Hepatocyte (in vitro differentiated cells): ENCODE results near the gene PPP1CC. TPM values are rescaled to one million over a fixed set of nuclear protein-coding genes. Genes with fewer than 3 reads are reported as not detected.
"Not testable (repeated sequence)": the region's sequence is repeated elsewhere in the genome, so short reads cannot be mapped to it uniquely, and the experiment has no call there.

Experiments used
- DNase-seq: peaks from one replicate; pipeline ENCODE4 v3.0.0-alpha.2; 2016; ENCODE audit warnings: low spot score
- H2AFZ ChIP-seq: fragments of 200-600 bp; sonication (generic); 2 replicates; pipeline ENCODE4 v1.6.0; 2016; ENCODE audit warnings: antibody characterized with exemption, mild to moderate bottlenecking
- H3K27ac ChIP-seq: fragments of 200-600 bp; sonication (generic); 2 replicates; pipeline ENCODE4 v1.5.1; 2016; ENCODE audit warnings: mild to moderate bottlenecking
- H3K27me3 ChIP-seq: fragments of 200-600 bp; sonication (generic); 2 replicates; pipeline ENCODE4 v1.6.1; 2016
- H3K36me3 ChIP-seq: fragments of 200-600 bp; sonication (generic); replicated peaks from 2 replicates; pipeline ENCODE4 v1.5.1; 2016; ENCODE audit warnings: low read depth; ENCODE audit not compliant: insufficient read depth
- H3K4me1 ChIP-seq: fragments of 200-600 bp; sonication (generic); 2 replicates; pipeline ENCODE4 v1.5.1; 2016; ENCODE audit warnings: mild to moderate bottlenecking, moderate library complexity; ENCODE audit not compliant: insufficient read depth
- H3K4me2 ChIP-seq: fragments of 200-600 bp; sonication (generic); 2 replicates; pipeline ENCODE4 v1.6.0; 2016
- H3K4me3 ChIP-seq: fragments of 200-600 bp; sonication (generic); 2 replicates; pipeline ENCODE4 v1.5.1; 2016; ENCODE audit warnings: mild to moderate bottlenecking
- H3K79me2 ChIP-seq: fragments of 200-600 bp; sonication (generic); 2 replicates; pipeline ENCODE4 v1.6.0; 2017; ENCODE audit warnings: mild to moderate bottlenecking
- H3K9me2 ChIP-seq: fragments of 200-600 bp; sonication (generic); replicated peaks from 2 replicates; pipeline ENCODE4 v1.6.0; 2017; ENCODE audit warnings: mild to moderate bottlenecking; ENCODE audit not compliant: insufficient read depth
- H3K9me3 ChIP-seq: fragments of 200-600 bp; sonication (generic); 2 replicates; pipeline ENCODE4 v1.5.1; 2016; ENCODE audit warnings: low read depth, mild to moderate bottlenecking
- H4K20me1 ChIP-seq: fragments of 200-600 bp; sonication (generic); 2 replicates; pipeline ENCODE4 v1.6.0; 2016; ENCODE audit warnings: mild to moderate bottlenecking; ENCODE audit not compliant: insufficient read depth, poor library complexity, severe bottlenecking
- CTCF ChIP-seq: fragments of 200-600 bp; sonication (generic); IDR thresholded peaks from 2 replicates; pipeline ENCODE4 v1.5.1; 2016; ENCODE audit warnings: antibody characterized with exemption, mild to moderate bottlenecking; ENCODE audit not compliant: poor library complexity
- EZH2 ChIP-seq: fragments of 200-600 bp; sonication (generic); IDR thresholded peaks from 2 replicates; pipeline ENCODE4 v1.6.1; 2016; ENCODE audit warnings: antibody characterized with exemption, mild to moderate bottlenecking, borderline replicate concordance
- EZH2phosphoT487 ChIP-seq: fragments of 200-600 bp; sonication (generic); IDR thresholded peaks from one replicate; pipeline ENCODE4 v1.6.1; 2018; ENCODE audit warnings: antibody characterized with exemption, mild to moderate bottlenecking, low read depth, moderate library complexity; ENCODE audit not compliant: unreplicated experiment, severe bottlenecking
- WGBS: methylation state at CpG from one replicate; pipeline ENCODE4 v1.1.6; 2016; ENCODE audit warnings: low lambda C conversion rate; ENCODE audit errors: missing lambda C conversion rate; 5-methylcytosine and 5-hydroxymethylcytosine counted together
- polyA plus RNA-seq: library from polyadenylated mRNA; unstranded; fragments of >200 nt; fragmentation: Nextera tagmentation; extraction: Ambion mirVana; gene quantifications from 2 replicates; pipeline ENCODE4 v1.2.1, GENCODE V29; 2016
- total RNA-seq: library from RNA; depleted of rRNA; stranded (reverse); fragments of >200 nt; gene quantifications from 2 replicates; pipeline ENCODE4 v1.2.3, GENCODE V29; 2014

The PPP1CC gene
- total and polyA plus RNA-seq, 2 experiments from 2014 or later, result 43.5 to 134 TPM

DNA sequence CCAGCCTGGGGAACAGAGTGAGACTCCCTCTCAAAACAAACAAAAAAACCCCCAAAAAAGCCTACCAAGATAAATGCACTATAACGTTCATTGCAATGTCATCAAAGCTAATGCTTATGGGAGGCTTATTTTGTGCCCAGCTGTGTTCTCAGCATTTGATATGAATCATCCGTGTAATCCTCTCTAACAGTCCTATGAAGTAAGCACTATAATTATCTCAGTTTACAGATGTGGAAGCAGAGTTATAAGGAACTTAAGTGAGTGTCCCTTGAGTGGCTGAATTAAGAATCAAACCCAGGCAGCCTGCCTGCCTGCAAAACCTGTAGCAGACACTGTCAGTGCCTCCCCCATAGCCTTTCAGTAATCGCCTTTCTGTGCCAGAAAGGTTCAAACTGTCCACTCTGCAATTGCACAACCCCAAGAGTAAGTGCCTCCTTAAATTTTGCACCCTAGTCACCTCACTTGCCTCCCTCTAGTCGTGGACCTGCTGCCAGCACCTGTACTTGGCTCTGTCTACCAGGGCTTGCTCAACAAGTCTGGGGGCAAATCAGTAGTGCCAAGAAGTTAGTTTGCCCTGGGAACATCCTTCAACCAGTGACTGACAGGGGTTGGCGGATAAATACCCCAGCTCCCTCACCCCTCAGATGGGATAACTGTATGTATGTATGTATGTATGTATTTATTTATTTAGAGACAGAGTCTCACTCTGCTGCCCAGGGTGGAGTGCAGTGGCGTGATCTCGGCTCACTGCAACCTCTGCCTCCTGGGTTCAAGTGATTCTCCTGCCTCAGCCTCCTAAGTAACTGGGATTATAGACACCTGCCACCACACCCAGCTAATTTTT is 23.8 kb upstream of the PPP1CC start:
- DNase-seq, result no peak
- H3K9me2 ChIP-seq, result no peaks in the 10 kb centered on the region
- H3K4me3 ChIP-seq, result no peak overlapping the region
- TF ChIP-seq EZH2phosphoT487, result no peak
- no peak for TF ChIP-seq CTCF
- TF ChIP-seq EZH2, result no peak
- H3K9me3 ChIP-seq, result no peaks in the 10 kb centered on the region
- no peak overlapping the region for H3K27ac ChIP-seq
- H3K4me1 ChIP-seq, result no peaks in the 10 kb centered on the region
- no peaks in the 10 kb centered on the region for H3K27me3 ChIP-seq
- WGBS, result 67% methylated on average over 7 of the region's 7 CpGs
- H3K36me3 ChIP-seq, result no peaks in the 10 kb centered on the region
- no peak overlapping the region for H3K4me2 ChIP-seq
- no peak overlapping the region for H2AFZ ChIP-seq
- H3K79me2 ChIP-seq, result no peaks in the 10 kb centered on the region
- H4K20me1 ChIP-seq, result no peaks in the 10 kb centered on the region

DNA sequence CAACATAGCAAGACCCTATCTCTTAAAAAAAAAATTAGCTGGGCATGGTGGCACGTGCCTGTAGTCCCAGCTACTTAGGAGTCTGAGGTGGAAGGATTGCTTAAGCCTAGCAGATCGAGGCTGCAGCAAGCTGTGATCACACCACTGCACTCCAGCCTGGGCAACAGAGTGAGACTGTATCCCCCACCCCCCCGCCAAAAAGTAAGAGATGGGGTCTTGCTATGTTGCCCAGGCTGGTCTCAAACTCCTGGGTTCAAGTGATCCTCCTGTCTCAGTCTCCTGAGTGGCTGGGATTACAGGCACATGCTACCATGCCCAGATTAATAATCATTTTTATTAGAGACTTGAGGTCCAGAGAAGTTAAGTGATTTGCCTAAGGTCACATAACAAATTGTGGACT is 22.9 kb upstream of the PPP1CC start:
- H4K20me1 ChIP-seq, H3K79me2 ChIP-seq, H3K4me2 ChIP-seq, H3K27ac ChIP-seq, H3K9me2 ChIP-seq, H3K4me1 ChIP-seq, H2AFZ ChIP-seq, H3K36me3 ChIP-seq, DNase-seq, H3K27me3 ChIP-seq, H3K4me3 ChIP-seq, H3K9me3 ChIP-seq: not testable (repeated sequence)
- 85% methylated on average over 3 of the region's 3 CpGs for WGBS

GRCh38 chr12:110765111-110765510 is 22.4 kb upstream of the PPP1CC start:
- 80% methylated on average over 4 of the region's 4 CpGs for WGBS
- H3K79me2 ChIP-seq, result no peaks in the 10 kb centered on the region
- no peaks in the 10 kb centered on the region for H3K4me1 ChIP-seq
- no peak overlapping the region for H3K27ac ChIP-seq
- no peak for DNase-seq
- no peaks in the 10 kb centered on the region for H3K27me3 ChIP-seq
- H3K9me2 ChIP-seq, result no peaks in the 10 kb centered on the region
- TF ChIP-seq EZH2phosphoT487, result no peak
- TF ChIP-seq CTCF, result no peak
- TF ChIP-seq EZH2, result no peak
- no peak overlapping the region for H2AFZ ChIP-seq
- no peaks in the 10 kb centered on the region for H3K9me3 ChIP-seq
- H4K20me1 ChIP-seq, result no peaks in the 10 kb centered on the region
- no peaks in the 10 kb centered on the region for H3K36me3 ChIP-seq
- no peak overlapping the region for H3K4me2 ChIP-seq
- no peak overlapping the region for H3K4me3 ChIP-seq

DNA sequence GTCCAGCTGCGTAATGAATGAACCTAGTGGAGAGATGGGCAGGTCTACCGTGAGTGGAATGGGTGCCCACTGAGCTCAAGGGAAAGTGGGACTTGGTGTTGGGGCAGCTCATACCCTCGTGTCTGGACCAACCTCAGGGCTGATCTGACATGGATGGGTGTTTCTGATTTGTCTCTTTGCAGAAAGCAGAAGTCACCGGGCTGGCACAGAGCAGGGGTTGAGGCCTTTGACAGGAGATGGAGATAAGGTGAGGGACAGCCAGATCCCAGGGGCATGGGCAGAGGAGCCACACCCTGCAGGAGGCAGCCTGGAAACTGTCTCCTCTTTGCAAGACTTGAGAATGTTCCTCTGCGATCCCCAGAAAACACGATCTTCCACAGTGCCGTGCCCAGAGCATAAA is 20.9 kb upstream of the PPP1CC start:
- Histone ChIP-seq H3K79me2 (no peaks in the 10 kb centered on the region), H3K9me3 (no peaks in the 10 kb centered on the region), H2AFZ (no peak overlapping the region), H3K9me2 (no peaks in the 10 kb centered on the region), H3K4me2 (no peak overlapping the region), H3K36me3 (no peaks in the 10 kb centered on the region), H3K4me1 (no peaks in the 10 kb centered on the region), H3K27ac (no peak overlapping the region), H3K4me3 (no peak overlapping the region), H4K20me1 (no peaks in the 10 kb centered on the region), H3K27me3 (no peaks in the 10 kb centered on the region)
- TF ChIP-seq EZH2 (no peak), CTCF (no peak), EZH2phosphoT487 (no peak)
- no peak for DNase-seq
- 91% methylated on average over 7 of the region's 7 CpGs for WGBS
